Esophagus muscularis mucosa (tissue), 4 donors: ENCODE data around the gene ASCL2.

Experiments used
- EP300 ChIP-seq: sonication (generic); formaldehyde crosslinking; IDR thresholded peaks from one replicate; pipeline ENCODE4 v1.6.1; 2017; ENCODE audit warnings: antibody characterized with exemption
- POLR2A ChIP-seq: fragments of 450-650 bp; IDR thresholded peaks from one replicate; pipeline ENCODE4 v1.6.1; 2017; ENCODE audit warnings: antibody characterized with exemption, moderate library complexity, mild to moderate bottlenecking, low read depth
- POLR2AphosphoS5 ChIP-seq, 2 donors: sonication (generic); formaldehyde crosslinking; IDR thresholded peaks; one replicate each; pipeline ENCODE4 v1.6.1; 2017; ENCODE audit warnings: antibody characterized with exemption in 2 of 2
- TF ChIP-seq, protein P1 (sequence below), 3 experiments: fragments of 200-600 bp in 2 of 3; fragments of 450-650 bp in 1 of 3; sonication (generic) in 2 of 3; IDR thresholded peaks; one replicate each; pipeline ENCODE4 v1.5.1; 2017 to 2019; ENCODE audit warnings: antibody characterized with exemption in 3 of 3, mild to moderate bottlenecking in 2 of 3, moderate library complexity in 1 of 3

GRCh38 chr11:2305788-2306451 is 35.5 kb upstream of the ASCL2 start:
- TF ChIP-seq, protein P1, sequence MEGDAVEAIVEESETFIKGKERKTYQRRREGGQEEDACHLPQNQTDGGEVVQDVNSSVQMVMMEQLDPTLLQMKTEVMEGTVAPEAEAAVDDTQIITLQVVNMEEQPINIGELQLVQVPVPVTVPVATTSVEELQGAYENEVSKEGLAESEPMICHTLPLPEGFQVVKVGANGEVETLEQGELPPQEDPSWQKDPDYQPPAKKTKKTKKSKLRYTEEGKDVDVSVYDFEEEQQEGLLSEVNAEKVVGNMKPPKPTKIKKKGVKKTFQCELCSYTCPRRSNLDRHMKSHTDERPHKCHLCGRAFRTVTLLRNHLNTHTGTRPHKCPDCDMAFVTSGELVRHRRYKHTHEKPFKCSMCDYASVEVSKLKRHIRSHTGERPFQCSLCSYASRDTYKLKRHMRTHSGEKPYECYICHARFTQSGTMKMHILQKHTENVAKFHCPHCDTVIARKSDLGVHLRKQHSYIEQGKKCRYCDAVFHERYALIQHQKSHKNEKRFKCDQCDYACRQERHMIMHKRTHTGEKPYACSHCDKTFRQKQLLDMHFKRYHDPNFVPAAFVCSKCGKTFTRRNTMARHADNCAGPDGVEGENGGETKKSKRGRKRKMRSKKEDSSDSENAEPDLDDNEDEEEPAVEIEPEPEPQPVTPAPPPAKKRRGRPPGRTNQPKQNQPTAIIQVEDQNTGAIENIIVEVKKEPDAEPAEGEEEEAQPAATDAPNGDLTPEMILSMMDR (IDR thresholded peaks at IDR 0.05): no peak
- TF ChIP-seq POLR2AphosphoS5 (IDR thresholded peaks at IDR 0.05) (no peak), POLR2A (no peak), EP300 (no peak)
